GM21423 (cell line): Measurements from ENCODE around the gene MYRIP.
"Not testable (repeated sequence)": the region's sequence is repeated elsewhere in the genome, so short reads cannot be mapped to it uniquely, and the experiment has no call there.

Experiments used
- ATAC-seq: cut with Tn5 transposase; IDR thresholded peaks from one replicate; pipeline ENCODE4 v1.9.1; 2021; ENCODE audit warnings: mild to moderate bottlenecking, moderate library complexity; ENCODE audit not compliant: unreplicated experiment

The MYRIP gene

DNA sequence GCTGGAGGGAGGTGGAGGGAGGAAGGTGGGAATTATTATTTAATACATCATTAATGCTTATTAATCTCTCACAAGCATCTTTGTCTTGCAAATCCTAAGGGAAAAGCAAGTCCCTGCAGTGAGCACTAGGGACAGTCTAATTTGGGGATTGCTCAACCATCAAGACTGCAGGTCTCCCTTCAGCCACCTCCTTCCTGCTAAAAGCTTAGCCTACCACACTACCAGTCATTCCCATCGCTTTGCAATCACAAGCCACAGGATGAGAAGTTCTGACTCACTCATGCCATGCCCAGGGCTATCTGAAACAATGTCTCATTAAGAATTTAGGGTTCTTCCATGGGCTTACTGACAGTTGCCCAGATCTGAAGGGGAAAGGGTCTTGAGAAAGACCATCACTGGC is 449.1 kb downstream of the MYRIP start:
- no peak for ATAC-seq

DNA sequence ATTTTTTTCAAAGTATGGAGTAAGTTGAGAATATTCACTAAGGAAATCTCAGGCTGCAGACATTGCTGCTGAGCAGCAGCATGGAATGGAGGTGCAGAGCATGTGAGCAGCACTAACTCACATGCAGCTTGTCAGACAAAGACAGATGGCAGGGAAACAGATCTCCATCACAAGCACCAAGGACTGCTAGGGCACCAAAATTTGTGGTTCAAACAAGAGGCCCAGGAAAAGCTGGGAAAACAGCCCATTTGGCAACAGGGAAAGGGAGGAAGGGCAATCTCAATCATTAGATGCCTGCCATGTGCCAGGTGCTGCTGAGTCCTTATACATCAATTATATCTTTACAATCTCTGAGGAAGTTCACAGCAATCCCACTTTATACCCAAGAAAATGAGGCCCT is 452.9 kb downstream of the MYRIP start:
- ATAC-seq: no peak

DNA sequence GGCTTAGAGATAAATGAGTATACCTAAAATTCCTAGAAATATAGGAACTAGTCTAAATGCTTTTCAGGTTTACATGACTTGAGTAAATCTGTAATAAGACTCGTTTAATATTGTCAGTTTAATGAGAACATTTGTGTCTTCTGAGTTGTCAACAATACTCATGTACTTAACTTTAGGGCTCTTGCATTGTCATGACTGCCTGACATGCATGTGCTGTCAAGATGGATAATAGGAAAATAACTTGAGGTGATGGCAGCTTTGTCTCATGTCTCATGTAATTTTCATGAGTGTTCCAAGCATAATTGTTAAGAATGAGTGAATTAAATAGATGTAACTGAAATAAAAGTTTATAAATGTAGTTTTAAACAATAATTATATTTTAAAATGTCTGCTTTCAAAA is 455.0 kb downstream of the MYRIP start:
- no peak for ATAC-seq

DNA sequence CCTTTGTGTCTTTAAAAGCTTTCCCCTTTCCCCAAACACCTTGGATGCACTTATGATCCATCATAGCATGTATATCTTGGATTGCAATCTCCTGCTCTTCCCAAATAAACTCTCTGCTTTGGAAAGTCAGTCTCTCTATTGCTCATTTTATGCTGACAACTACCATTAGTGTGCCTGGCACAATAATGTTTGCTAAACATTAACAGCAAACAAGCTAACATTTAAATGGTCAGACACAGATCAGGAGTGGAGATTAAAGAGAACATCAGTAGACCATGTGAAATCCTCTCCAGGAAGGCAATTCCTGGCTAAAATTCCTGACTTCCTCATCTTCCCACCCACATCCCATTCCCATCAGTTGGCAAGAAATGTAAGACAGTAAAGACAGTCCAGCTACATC is 455.8 kb downstream of the MYRIP start:
- ATAC-seq: no peak

DNA sequence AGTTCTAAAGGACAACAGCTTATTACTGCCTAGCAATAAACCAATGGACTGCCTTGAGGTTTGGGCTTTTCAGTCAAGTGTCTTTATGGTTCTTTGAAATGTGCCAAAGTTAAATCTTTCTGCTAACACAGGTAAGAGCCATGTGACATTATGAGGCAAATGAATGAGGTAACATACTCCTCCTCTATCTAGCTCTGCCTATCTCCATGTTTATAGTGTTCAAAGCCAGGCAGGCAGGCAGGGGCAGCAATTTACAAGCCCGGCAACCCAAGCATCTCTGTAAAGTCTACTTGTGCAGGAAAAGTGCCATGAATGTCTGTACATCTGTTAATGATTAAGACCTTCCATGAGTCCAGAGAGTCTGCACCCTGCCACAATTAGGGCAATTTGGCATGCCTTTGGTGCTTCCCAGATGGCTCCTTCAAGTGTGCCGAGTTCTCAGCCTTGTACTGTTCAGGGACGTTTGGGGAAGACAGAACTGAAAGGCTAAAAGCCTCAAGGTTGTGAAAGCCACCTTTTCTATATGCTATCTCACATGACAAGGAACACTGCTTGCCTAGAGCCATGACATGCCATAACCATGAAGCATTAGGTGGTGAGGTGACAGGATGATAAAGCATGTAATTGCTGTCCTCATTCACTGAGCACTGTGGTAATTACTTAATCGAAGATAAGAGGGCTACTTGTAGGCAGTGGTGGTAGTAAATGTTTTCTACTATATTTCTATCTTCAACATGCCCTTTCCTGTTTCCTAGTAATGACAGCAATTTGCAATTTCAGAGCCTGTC is 458.7 kb downstream of the MYRIP start:
- ATAC-seq: no peak

DNA sequence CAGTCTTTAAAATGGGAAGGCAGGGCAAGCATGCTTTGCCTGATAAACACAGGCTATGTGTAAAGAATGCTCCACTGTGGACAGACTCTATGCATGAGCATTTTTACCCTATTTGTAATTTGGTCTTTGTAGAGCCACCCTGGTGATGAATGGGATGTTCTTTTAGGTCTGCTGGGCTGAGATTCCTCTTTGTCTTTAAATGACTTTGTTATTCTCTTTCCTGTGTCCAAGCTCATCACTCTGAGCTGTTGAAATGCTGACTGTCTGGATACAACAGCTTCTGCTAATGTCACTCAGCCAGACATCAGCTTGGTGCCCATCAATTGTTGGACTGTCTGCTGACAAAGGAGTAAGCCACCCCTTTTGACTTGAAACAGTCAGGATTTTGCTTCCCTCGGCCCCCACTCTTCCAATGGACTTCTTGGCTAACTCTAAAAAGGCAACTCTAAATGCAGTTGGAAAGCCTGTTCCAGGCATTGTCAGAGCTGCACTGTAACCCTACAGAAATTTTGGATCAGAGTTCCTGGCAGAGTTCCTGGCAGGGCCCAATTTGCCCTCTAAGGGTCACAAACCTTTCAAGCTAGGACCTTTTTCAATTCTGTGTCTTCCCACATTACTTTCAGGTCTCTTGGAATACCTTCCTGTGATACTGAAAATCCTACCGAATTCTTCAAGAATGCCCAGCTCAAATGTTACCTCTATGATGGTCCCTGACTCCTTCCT is 459.6 kb downstream of the MYRIP start:
- ATAC-seq: no peak

DNA sequence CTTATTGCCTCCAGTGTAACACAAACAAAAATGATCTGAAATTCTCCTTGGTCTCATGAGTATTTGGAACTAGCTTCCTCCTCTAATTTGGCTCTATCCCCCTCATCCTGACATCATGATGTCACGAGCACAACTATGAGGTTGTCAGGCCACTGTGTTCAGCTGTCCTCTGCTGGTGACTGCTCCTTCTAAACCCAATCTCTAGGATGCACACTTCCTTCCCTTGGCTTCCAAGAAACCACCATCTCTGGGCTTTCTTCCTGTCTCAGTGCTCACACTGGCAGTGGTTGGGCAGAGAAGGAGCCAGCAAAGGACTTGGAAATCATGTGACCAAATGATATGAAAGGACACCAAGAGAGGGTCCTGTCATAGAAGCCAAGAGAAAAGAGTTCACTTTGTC is 469.4 kb downstream of the MYRIP start:
- ATAC-seq: no peak

DNA sequence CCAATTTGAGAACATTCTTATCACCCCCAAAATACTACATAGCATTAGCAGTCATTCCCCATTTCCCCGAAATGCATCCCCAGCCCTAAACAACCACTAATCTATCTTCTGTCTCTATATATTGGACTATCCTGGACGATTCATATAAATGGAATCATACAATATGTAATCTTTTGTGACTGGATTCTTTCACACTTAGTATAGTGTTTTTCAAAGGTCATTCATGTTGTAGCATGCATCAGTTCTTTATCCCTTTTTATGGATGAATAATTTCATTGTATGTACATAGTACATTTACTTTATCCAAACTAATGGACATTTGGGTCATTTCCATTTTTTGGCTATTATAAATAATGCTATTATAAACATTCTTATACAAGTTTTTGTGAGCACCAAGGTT is 472.6 kb downstream of the MYRIP start:
- ATAC-seq: no peak

DNA sequence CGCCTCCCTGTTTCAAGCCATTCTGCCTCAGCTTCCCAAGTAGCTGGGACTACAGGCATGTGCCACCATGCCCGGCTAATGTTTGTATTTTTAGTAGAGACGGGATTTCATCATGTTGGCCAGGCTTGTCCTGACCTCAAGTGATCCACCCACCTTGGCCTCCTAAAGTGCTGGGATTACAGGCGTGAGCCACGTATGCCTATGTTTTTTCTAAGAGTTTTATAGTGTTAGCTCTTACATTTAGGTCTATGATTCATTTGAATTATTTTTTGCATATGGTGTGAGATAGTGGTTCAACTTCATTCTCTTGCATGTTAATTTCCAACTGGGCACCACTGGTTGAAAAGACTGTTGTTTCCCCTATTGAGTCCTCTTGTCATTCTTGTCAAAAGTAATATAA is 473.6 kb downstream of the MYRIP start:
- ATAC-seq: not testable (repeated sequence)

DNA sequence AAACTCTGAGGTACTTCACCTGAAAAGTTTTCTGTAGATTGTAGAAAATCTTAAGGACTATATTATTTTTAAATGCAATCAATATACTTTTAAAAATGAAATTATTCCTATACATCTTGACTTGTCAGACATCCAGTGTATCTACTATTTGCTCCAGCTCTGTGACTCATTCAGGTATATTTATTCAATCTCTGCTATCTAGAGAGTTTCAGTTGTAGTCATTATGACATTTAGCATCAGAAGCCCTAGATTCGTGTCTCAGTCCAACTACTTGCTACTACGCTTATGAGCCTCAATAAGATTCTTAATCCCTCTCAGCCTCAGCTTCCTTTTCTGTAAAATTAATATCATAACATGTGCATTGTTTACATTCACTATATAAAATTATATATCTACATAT is 477.8 kb downstream of the MYRIP start:
- no peak for ATAC-seq

DNA sequence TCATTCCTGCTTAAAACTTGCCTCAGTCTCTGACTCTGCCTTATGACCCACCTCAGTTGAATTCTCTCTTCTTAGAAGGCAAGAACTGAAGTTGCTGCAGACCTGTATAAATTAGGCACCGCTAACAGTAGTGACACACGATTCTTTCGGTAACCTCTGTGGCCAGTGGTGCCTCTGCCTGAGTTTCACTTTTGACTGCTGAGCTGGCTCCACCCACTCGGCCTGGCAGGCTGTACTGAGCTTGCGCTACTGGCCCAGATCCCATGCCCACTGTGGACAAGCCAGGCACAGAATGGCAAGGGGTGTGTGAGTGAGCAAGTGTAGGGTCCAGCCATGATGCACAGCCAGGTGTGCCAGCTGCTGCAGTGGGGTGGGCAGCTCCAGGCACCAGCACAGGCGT is 481.0 kb downstream of the MYRIP start:
- ATAC-seq: no peak

DNA sequence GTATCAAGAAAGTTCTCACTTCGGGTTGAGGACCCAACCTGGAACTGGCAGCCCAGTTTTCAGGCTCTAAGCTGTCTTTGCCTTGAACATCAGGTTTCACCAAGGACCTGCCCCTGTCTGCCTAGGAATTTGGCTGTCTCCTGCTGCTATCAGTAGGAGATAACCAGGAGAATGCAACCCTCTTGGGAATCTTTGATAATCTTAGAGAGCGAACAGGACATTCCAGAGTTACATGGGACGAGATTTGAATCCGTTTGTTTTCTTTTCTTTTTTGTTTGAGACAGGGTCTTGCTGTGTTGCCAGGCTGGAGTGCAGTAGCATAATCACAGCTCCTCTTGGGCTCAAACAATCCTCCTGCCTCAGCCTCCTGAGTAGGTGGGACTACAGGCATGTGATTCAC is 482.1 kb downstream of the MYRIP start:
- ATAC-seq: no peak

DNA sequence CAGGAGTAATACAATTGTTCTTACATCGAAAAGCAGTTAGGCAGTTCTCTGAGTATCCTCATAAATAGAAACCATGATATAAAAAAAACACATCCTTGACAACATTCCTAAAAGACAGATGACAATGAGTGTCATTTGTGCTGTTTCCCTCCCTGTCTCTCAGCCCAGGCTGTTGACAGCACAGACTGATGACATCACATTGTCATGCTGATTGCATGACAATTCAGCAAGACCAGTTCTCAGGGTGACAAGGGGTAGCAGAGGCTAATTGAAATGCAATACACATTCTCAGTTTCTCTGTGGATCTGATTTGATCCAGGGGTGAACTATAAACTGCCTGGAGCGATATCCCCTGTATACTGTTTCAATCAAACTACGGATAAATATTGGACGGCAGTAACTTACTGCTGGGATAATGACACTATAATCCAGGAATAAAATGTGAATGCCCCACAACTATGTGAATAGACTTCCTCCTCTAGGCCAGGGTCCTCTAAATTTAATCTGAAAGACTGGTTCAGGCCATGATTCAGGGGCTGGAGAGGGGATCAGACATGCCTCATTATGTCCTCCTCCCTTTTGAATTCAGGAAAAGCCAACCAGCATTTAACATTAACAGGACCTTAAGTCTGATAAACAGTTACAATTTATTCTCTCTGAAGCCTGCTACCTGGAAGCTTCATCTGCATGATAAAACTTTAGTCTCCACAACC is 483.4 kb downstream of the MYRIP start:
- no peak for ATAC-seq

DNA sequence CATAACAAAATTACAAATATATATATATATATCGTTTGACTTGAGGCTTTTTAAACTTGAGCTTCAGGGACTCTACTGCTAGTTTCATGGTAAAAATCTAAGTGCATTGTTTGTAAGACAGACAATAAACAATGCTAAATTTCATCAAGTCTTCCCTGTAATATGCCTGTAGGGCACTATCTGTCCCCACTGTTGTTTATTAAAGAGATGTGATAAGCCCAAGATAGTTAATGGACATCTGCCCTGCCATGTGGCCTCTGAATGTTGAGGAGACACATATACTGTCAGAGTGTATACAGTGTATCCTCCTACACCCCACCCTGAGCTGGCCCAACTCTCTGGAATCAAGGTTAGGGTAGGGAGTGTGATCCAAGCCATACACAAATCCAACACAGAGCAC is 485.0 kb downstream of the MYRIP start:
- ATAC-seq: no peak

DNA sequence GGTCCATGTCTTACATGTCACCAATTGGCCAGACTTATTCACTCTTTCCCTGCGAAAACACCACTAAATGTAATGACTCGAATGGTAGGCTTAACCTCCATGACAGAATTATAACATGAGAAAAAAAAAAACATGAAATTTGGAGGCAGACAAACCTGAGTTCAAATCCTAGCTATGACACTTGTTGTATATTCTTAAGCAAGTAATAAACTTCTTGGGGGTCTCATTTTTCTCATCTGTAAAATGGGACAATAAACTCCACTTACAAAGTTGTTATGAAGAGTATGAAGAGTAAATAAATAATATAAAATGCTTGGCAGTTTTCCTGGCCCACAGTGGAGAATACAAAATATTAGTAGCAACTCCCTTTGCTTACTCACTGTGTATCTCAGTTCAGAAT is 488.7 kb downstream of the MYRIP start:
- ATAC-seq: no peak

DNA sequence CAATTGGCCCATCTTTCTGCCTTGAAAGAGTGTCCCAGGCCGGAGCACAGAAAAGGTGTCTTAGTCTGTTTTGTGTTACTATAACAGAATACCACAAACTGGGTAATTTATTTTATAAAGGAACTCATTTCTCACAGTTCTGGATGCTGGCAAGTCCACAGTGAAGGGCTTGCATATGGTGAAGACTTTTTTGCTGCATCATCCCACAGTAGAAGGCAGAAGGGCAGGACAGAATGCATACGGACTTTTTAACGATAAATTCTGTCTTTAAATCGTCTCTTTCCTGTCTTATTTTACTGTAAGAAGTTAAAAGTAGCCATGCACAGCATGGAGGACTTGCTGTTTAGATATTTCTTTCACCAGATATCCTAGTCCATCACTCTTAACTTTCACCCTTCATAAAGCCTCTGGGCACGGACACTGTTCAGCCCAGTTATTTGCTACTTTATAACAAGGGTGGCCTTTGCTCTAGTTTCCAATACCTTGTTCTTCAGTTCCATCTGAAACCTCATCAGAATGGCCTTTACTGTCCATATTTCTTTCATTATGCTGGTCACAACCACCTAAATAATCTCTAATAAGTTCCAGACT is 489.8 kb downstream of the MYRIP start:
- ATAC-seq: no peak

DNA sequence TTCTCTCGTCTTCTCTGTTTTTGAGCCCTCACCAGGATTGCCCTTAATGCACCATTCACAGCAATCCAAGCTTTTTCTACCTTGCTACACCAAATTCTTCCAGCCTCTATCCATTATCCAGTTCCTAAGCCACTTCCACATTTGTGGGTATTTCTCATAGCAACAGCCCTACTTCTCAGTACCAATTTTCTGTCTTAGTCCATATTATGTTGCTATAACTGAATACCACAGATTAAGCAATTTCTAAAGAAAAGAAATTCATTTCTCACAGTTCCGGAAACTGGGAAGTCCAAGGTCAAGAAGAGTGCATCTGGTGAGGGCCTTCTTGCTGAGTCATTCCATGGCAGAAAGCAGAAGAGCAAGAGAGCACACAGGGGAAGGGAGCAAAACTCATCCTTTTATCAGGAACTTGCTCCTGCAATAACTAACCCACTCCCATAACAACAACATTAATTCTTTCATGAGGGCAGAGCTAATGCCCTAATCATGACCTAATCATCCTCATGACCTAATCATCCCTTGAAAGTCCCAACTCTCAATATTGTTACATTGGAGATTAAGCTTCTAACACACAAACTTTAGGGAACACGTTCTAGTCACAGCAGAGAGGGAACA is 490.4 kb downstream of the MYRIP start:
- no peak for ATAC-seq

DNA sequence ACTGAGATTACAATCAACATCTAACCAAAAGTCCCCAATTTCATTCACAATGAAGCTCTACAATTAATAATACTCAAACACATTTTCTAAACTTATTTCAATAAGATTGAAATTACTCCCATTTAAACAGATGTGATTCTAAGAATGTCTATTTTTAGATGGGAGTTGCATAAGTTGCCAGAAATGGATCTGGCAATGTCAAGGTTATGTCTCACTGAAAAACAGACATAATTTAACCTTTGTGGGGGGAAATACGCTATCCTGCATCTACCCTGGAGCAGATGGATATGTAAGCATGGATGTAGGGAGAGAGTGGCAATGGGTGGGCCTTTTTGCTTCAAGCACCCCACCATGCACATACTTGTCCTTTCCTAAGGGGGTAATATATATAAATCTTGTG is 493.4 kb downstream of the MYRIP start:
- no peak for ATAC-seq

DNA sequence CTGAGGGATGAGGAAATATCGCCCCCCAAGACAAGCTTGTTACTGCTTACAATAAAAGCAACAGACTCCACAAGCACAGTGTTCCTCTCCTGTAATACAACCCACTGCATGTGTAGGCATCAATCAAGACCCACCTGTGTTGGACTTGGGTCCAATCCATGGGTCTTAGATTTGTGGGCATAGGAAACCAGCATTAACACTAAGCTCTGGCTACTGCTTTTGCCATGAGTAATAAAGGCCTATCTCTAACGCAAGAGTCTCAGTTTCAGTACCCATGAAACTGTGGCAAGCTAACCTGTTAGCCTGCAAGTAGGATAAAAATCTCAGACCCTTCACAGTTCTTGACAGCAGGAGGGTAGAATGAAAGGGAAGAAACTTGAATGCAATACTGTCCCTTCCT is 494.9 kb downstream of the MYRIP start:
- no peak for ATAC-seq

DNA sequence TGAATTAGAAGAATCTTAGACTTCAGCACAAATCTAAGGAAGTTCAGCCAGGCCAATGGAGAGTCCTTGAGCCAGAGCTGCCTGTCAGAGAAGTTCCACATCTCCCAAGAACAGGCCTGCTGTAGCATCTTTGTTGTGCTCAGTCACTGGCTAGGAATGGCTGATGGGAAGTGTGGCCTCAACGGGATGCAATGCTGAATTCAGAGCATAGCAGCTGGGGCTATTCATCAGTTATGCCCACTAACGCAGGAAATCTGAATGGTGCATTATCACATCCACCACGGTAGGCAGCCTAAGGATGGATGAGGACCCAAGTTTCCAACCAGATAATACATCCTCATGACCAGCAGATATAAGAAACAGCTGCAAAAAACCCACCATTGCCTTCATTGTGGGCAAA is 496.9 kb downstream of the MYRIP start:
- no peak for ATAC-seq

DNA sequence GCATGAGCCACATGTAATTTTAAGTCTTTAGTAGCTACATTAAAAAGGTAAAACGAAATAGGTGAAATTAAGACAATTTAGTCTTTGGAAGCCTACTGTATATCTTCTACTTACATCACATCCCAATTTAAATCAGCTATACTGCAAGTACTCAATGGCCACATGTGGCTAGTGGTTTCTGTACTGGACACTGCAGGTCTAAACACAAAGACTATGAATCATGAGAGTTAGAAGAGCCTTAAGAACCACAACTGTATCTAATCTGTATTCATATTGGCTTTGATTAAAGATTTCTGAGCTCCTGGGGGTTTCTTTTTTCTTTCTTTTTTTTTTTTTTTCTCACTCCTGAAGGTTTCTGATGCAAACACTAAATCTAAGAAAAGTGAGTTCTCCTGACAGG is 497.8 kb downstream of the MYRIP start:
- ATAC-seq: no peak
